ENCODE measurements around the gene ASNS. TPM values are rescaled to one million over a fixed set of nuclear protein-coding genes. Genes with fewer than 3 reads are reported as not detected.

Gene ASNS
- total and polyA plus RNA-seq, 4 donors: 1.9 to 14.8 (median 4.7) TPM

- TF ChIP-seq TAF1 (conservative IDR thresholded peaks at IDR 0.05) (no peak), JUND (IDR thresholded peaks at IDR 0.05) (no peak), ZBTB33 (IDR thresholded peaks at IDR 0.05) (no peak), GABPA (IDR thresholded peaks at IDR 0.05 in 1 of 2, conservative IDR thresholded peaks at IDR 0.05 in 1 of 2) (no peak), RXRA (IDR thresholded peaks at IDR 0.05) (no peak), FOXA2 (IDR thresholded peaks at IDR 0.05) (no peak), HNF4G (IDR thresholded peaks at IDR 0.05) (no peak), FOXA1 (IDR thresholded peaks at IDR 0.05) (no peak), MAX (IDR thresholded peaks at IDR 0.05) (no peak), RAD21 (IDR thresholded peaks at IDR 0.05) (no peak), REST (IDR thresholded peaks at IDR 0.05) (no peak), ATF3 (IDR thresholded peaks at IDR 0.05) (no peak), CTCF (IDR thresholded peaks at IDR 0.05; ENCODE audit: low read depth, low read length, missing input control) (no peak), SP1 (IDR thresholded peaks at IDR 0.05) (no peak), NR2F2 (IDR thresholded peaks at IDR 0.05) (no peak), YY1 (IDR thresholded peaks at IDR 0.05) (no peak), EGR1 (IDR thresholded peaks at IDR 0.05; ENCODE audit: low read depth in 2 of 2) (no peak)
- Histone ChIP-seq H3K9me3 (ENCODE audit: control insufficient read depth in 4 of 4, low read length in 3 of 4) (no peaks in the 10 kb centered on the region), H3K27me3 (ENCODE audit: control insufficient read depth in 4 of 4, insufficient read depth in 4 of 4, low read length in 3 of 4) (no peaks in the 10 kb centered on the region), H3K27ac (ENCODE audit: low read depth in 1 of 2, low read length in 2 of 2) (no peak overlapping the region), H3K4me1 (ENCODE audit: control insufficient read depth in 4 of 4, insufficient read depth in 4 of 4, low read length in 3 of 4) (no peaks in the 10 kb centered on the region), H3K9ac (ENCODE audit: low read depth in 1 of 2, low read length in 2 of 2) (no peak overlapping the region), H3K4me3 (ENCODE audit: low read depth in 1 of 3, low read length in 3 of 3) (no peak overlapping the region), H3K36me3 (ENCODE audit: control insufficient read depth in 4 of 4, insufficient read depth in 3 of 4, low read depth in 1 of 4, low read length in 3 of 4) (no peaks in the 10 kb centered on the region)
- WGBS: 63% methylated on average over 5 of the region's 5 CpGs
- no peak for DNase-seq (ENCODE audit: low spot score)
Measured at GRCh38 chr7:97847791-97848190, 24.4 kb downstream of the ASNS start.

GRCh38 chr7:97846945-97847344 lies 25.3 kb downstream of the ASNS start:
- no peak overlapping the region for H3K4me3 ChIP-seq (ENCODE audit: low read depth in 1 of 3, low read length in 3 of 3)
- TF ChIP-seq NR2F2 (IDR thresholded peaks at IDR 0.05) (no peak), RXRA (IDR thresholded peaks at IDR 0.05) (no peak), HNF4A (conservative IDR thresholded peaks at IDR 0.05) (no peak), ATF3 (IDR thresholded peaks at IDR 0.05) (no peak), YY1 (IDR thresholded peaks at IDR 0.05) (no peak), RAD21 (IDR thresholded peaks at IDR 0.05) (no peak), REST (IDR thresholded peaks at IDR 0.05) (no peak), EGR1 (IDR thresholded peaks at IDR 0.05; ENCODE audit: low read depth in 2 of 2) (no peak), TAF1 (conservative IDR thresholded peaks at IDR 0.05) (no peak)
- no peaks in the 10 kb centered on the region for H3K36me3 ChIP-seq (ENCODE audit: control insufficient read depth in 4 of 4, insufficient read depth in 3 of 4, low read depth in 1 of 4, low read length in 3 of 4)
- no peaks in the 10 kb centered on the region for H3K4me1 ChIP-seq (ENCODE audit: control insufficient read depth in 4 of 4, insufficient read depth in 4 of 4, low read length in 3 of 4)
- H3K9ac ChIP-seq (ENCODE audit: low read depth in 1 of 2, low read length in 2 of 2): no peak overlapping the region
- no peak overlapping the region for H3K27ac ChIP-seq (ENCODE audit: low read depth in 1 of 2, low read length in 2 of 2)
- no peaks in the 10 kb centered on the region for H3K9me3 ChIP-seq (ENCODE audit: control insufficient read depth in 4 of 4, low read length in 3 of 4)
- DNase-seq (ENCODE audit: low spot score): no peak
- no peaks in the 10 kb centered on the region for H3K27me3 ChIP-seq (ENCODE audit: control insufficient read depth in 4 of 4, insufficient read depth in 4 of 4, low read length in 3 of 4)
- WGBS: 47% methylated on average over 4 of the region's 4 CpGs

Measured in liver (tissue), 9 donors.